ENCODE measurements around the gene PDGFB. TPM values are rescaled to one million over a fixed set of nuclear protein-coding genes. Genes with fewer than 3 reads are reported as not detected.

Gene PDGFB
- 19.9 TPM for total RNA-seq
- long read RNA-seq, transcript PDGFB-201 (7 exons, 3,497 nt): major isoform, 14 of 25 reads
- long read RNA-seq, partial matches to known transcripts: 7 of 25 reads
- long read RNA-seq, other reads (novel, unspliced or antisense): 4 of 25 reads

DNA sequence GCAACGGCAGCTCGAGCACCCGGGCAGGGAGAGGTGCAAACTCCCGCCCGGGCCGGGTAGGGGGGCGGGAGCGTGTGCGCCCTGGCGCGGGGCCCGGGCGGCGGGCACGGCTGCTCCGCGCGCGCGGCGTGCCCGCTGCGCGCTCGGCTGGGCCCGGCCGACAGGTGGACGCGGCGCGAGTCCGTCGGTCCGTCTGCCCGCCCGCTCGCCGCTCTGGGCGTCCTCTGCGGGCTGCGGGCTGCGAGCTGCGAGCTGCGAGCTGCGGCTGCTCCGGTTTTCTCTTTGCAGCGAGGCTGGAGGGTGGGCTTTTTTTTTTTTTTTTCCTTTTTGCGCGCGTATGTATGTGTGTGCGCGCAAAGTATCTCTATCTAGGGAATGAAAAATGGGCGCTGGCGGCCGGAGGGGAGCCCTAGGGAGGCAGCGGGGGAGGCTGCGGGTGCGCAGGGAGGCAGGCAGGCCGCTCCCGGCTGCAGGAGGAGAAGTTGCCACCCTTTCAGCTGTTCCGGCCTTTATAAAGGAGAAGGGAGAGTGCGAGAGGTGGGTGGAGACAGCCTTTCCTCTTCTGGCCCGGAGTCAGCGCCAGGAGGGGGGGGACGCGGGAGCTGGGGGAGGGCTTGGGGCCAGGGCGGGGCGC, at the start of gene PDGFB:
Gene PDGFB (minus strand): TSS at position 487 of the 634 bp plus-strand sequence. CDS start 1,019 bp downstream, outside the sequence.
- ATAC-seq (peak; percentile 59), DNase-seq (peak; percentile 69)
- intact Hi-C loops (cut with micrococcal nuclease): no loop called here

DNA sequence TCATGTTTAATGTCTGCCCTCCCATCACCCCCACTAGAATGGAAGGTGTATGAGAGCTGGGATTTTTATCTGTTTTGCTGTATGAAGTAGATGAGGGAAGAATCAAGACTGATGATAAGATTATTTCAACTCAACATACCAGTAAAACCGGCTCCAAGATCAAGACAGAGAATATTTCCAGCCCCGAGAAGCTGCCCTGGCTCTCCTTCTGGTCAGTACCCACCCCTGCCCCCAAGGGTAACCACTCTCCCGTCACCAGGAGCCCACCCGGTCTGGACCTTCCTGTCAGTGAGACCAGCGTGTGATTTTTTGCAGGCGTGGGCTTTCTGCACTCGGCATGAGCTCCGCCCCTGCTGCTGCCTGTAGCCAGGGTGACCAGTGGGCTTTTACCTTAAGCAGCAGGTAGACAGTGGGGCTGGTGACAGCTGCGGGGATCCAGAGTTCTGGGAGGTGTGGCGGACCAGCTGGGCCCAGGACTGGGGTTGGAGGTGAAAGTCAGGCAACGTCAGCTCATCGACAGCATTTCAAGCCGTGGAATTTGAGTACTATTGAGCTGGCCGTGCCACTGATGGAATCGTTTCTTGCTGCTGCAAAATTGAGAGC, 49.1 kb upstream of the PDGFB start:
- ATAC-seq (no peak), DNase-seq (no peak)
- intact Hi-C loops (cut with micrococcal nuclease): loop anchor here (10.0 kb wide), 1 partner anchor 59 kb away; no protein-coding TSS in a partner anchor

DNA sequence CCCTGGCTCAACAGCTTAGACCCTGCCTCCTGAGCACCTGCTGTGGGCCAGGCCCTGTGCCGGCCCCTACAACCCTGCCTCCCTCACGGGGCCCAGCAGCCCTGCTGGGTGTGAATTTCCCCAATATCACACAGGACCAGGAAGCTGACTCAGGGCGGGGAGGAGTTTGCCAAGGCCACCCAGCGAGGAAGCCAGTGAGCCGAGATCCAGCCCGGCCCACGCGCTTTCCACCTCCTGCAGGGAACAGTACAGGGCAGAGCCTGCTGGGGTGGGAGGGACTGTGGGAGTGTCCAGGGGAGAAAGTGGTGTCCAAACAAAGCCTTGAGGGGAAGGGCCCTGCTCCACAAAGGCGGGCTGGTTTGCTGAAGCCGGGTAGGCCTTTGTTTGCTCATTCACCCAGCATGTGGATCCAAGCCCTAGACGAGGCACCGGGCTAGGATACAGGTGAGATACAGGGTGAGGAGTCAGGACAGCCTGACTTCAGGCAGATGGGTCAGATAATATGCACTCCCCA, 47.8 kb upstream of the PDGFB start:
- ATAC-seq (peak; percentile 85), DNase-seq (peak; percentile 93)
- intact Hi-C loops (cut with micrococcal nuclease): loop anchor here (10.0 kb wide), 1 partner anchor 58 kb away; no protein-coding TSS in a partner anchor

DNA sequence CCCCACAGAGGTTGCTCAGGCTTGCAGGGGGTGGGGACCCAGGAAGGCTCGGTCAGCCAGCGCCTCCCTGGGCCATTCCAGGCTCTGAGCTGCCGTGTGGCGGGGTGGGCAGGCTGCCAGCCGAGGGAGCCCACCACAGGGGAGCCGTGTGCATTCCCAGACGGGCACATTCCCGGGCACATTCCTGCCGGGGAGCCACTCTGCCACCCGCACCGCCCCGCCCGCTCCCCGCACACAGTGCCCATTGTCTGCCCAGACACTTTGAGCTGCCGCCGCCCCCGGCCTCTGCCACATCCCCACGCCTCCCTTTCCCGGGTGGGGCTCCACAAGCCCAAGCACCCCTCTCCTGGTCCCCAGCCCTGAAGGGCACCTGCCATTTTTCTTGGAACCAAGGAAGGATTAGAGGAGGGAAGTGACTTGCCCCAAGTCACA, 47.3 kb upstream of the PDGFB start:
- intact Hi-C loops (cut with micrococcal nuclease): loop anchor here (10.0 kb wide), 1 partner anchor 57 kb away; no protein-coding TSS in a partner anchor
- DNase-seq (peak; percentile 42), ATAC-seq (no peak)

DNA sequence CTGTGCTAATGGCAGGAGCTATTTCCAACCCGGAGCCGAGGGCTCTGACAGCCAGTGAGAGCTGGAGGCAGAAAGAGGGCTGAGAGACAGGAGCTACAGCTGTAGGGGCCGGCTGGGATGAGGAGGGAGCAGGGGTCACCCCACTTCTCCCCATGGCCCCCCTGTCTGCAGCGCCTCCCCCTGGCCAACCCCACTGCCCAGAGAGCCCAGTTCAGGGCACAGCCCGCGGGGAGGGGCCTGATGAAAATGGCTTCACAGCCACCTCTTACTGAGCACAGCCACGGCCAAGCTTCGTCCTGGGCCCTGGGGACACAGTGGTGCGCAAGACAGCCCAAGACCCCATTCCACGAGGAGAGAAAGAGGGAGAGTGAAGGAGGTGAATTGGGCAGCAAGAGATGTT, 46.7 kb upstream of the PDGFB start:
- ATAC-seq (peak; percentile 3), DNase-seq (no peak)
- intact Hi-C loops (cut with micrococcal nuclease): loop anchor here (10.0 kb wide), 1 partner anchor 57 kb away; no protein-coding TSS in a partner anchor

DNA sequence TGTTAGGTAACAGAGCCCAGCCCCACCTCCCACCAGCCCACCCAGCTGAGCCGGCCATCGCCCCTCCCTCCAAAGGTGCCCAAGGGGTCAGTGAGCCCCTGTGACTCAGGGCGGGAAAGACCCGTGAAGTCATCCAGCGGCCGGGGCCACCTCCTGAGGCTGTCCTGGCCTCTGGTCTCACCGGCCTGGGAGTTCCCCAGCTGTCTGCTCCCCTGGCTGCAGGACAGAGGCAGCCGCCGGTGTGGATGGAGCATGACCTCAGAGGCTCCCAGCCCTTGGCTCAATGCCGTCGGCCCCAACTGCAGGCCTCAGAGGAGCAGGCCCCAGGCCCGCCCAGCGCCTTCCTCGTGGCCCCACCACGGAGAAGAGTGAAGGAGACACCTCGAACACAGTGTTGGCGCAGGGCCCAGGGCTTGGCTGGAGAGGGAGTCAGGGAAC, 46.0 kb upstream of the PDGFB start:
- intact Hi-C loops (cut with micrococcal nuclease): loop anchor here (10.0 kb wide), 1 partner anchor 56 kb away; no protein-coding TSS in a partner anchor
- DNase-seq (peak; percentile 90), ATAC-seq (peak; percentile 87)

DNA sequence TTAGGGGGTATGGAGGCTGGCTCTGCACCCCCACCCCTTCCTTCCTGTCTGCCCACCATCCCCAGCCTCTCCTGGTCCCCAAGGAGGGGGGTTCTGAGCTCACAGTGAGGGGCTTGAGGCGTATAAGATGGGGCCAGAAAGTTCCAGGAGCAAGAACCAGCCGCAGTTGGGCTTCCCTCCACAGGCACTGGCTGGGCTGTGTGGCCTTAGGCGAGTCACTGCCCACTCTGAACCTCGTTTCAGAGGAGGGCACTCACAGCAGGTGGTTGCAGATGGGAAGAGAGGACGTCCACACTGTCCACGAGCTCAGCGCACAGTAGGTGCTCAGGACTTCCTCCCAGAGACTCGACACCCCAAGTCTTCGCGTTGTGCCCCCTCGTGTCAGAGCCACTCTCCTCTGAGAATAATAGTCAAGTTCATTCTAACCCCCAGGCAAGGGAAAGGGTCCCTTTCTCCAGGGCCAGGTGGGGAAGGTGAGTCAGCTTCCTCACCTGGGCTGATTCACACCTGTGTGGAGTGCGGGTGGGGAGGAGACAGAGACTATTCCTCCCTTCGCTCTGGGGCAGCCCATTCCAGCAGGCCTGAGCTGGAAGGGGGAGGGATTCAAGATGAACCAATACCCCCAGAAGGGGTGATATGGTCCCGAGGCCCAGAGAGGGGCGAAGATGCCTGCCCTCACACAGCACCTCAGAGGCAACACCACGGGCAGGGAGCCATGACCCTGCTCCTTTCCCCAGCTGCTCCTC, 45.4 kb upstream of the PDGFB start:
- DNase-seq: no peak
- intact Hi-C loops (cut with micrococcal nuclease): loop anchor here (10.0 kb wide), 1 partner anchor 55 kb away; no protein-coding TSS in a partner anchor
- no peak for ATAC-seq

DNA sequence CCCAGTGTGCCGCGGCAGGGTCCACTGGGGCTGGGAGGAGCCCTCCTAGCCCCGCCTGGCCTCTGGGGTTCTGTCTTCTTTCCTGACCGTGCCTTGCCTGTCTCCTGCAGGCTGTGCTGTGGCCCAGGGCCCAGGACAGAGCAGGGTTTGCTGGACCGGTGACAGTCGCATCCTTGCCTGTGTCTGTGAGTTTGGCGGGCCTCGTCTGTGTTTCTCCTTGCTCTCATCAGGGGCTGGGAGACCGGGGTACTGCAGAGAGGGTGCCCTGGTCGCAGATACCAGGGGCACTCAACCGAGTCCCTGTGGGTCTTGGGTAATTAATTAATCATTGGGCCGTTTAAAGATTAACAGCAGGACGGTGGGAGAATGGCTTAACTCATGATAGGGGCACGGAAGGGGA, 44.8 kb upstream of the PDGFB start:
- DNase-seq: no peak
- intact Hi-C loops (cut with micrococcal nuclease): no loop called here
- ATAC-seq: no peak

DNA sequence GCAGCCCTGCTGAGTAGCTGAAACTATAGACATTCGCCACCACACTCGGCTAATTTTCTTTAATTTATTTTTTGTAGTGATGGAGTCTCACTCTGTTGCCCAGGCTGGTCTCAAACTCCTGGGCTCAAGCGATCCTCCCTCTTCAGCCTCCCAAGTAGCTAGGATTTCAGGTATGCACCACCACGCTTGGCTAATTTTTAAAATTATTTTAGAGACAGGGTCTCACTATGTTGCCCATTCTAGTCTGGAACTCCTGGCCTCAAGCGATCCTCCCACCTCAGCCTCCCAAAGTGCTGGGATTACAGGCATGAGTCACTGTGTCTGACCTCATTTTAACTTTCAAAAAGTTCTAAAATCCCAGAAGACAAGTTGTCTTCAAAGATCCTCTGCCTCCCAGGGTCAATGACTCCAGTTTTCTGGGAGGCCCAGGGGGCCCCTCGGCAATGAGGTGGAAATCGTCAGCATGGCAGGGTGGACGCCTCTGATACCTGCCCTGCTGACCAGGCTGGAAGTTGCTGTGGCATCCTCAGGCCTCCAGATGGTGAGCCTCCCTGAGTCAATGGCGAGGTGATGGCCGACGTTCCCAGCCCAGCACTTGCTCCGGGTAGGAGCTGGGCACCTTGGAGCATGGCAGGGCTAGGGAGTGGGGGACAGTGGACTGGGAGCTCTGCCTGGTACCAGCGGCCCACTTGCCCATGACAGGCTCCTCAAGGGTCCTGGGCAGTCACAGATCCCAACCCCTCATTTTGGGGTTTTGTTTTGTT, 43.5 kb upstream of the PDGFB start:
- DNase-seq (no peak), ATAC-seq (no peak)
- intact Hi-C loops (cut with micrococcal nuclease): no loop called here

DNA sequence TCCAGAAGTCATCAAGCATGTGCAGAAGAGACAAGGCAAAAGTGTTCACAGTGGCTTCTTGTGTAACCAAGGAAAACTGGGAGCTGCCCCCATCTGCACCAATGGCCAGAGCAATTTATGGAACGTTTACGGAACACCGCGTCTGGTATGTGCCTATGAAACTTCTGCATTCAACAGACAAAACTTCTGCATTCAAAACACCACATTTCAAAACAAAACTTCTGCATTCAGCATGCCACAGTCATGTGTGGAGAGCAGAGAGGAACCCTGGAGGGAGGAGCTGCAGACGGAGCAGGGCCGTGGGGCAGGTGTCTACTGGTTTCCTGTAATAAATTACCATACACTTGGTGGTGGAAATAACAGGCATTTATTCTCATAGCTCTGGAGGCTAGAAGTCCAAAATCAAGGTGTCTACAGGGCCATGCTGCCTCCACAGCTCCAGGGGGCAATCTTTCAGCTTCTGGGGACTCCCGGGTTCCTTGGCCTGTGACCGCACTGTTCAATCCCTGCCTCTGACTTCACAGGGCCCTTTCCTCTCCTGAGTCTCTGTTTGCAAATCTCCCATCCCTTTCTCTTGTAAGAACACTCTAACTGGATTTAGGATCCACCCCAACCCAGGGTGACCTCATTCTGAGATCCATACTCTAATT, 42.4 kb upstream of the PDGFB start:
- peak; percentile 5 for ATAC-seq
- intact Hi-C loops (cut with micrococcal nuclease): no loop called here
- DNase-seq: peak; percentile 46

DNA sequence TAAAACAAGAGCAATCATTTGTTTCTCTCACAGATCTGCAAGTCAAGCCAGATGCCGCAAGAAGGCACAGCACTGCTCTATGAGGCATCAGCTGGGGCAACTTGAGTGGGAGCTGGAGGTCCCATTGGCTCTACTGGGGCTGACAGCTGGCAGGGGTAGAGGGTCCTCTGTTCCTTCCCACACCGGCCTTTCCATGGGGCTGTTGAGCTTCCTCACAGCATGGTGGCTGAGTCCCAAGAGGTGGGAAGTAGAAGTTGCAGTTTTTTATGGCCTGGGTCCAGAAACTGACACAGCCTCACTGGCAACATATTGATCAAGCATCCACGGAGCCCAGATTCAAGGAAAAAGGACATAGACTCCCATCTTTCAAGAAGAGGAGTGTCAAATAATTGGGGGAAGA, 40.2 kb upstream of the PDGFB start:
- no peak for DNase-seq
- no peak for ATAC-seq
- intact Hi-C loops (cut with micrococcal nuclease): no loop called here

DNA sequence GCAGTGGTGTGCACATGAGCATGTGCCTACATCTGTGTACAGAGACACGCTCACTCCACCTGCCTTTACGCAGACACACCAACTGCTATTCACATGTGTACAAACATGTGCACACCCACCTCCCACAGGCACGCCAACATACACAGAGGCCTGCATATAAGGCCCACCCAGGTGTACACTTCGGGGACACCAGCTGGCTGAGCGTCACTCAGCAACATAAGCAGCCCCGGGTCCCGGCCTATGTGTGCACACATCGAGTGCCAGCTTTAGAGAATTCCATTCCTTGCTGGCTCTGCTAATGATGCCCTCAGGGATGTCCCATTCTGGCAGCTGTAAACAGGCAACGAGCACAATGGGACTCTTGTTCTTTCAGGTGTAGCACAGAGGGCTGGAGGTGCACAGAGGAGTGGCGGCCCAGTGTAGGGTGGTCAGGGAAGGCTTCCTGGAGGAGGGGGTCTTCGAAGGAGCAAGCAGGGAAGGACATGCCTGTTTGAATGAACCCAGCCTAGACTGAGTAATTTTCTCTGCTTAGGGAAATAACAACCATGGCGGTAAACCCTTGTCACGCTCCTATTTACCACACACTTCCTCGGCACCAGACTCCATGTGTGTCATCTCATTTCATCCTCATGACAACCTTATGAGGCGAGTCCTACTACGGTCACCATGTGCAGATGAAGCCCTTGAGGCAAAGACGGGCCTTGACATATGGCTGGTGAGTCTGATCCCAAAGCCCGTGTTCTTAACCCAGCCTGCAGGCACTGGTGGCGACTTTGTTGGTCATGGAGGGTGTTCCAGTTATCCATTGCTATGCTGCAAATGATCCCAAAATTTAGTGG, 39.6 kb upstream of the PDGFB start:
- DNase-seq: no peak
- no peak for ATAC-seq
- intact Hi-C loops (cut with micrococcal nuclease): no loop called here

DNA sequence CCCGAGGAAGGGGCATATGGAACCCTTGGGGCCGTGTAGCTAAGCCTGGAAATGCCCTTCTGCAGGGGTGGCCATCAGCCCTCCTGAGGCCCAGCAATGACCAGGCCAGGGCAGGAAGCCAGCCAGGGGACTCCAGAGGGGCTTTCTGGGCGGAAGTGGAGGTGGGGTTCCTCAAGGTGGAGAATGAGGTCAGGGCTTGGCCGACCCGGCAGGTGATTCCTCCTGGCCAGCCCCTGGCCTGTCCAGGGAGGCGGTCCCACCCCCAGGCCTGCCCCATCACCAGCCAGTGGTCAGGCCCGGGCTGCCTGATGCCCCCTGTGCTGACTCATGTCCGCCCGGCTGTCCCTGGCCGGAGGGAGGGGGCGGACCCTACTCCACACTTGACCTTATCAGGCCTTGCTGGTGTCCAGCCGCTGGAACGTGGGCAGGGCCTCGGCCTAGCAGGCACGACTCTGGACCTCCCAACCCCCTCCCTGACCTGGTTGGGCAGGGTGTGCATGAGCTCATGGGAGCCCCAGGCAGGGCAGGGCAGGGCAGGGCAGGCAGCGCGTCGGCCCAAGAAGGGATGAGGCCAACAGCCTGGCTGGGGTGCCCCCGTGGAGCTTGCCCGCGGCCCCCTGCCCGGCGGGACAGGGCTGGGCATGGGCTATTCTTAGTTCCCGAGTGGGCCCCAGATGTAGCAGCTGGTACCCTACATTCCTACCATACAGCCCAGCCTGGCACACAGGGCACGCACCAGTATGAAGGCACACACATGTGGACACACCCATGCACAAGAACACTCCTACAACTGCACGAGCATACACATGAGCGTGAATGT, 38.8 kb upstream of the PDGFB start:
- intact Hi-C loops (cut with micrococcal nuclease): no loop called here

DNA sequence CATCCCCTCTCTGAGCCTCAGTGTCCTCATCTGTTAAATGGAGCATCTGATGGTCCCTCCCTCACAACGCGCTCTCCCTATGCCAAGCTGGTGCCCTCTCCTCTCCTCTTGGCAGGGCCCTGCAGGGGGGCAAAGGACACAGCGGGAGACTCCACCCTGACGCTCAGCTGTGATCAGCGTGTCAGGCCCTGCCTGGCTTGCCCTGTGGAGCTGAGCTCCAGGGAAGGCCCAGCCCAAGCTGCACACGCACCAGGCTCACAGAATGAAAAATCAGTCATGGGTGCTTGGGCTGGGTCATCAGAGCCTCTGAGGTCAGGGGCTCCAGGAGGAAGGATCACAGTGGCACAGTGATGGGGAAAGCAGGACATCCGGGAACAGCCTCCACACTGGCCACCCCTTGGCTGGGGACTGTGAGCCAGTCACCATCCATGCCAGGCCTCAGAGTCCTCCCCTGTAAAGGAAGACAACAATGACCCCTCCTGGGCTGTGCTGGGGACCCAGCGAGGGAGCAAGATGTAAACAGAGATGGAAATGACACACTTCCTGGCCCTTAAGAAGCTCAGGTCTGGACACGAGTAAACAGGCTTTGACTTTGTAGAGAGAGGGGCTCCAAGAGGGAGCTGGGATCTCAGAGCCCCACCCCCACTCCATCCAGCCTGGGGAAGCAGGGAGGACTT, 38.0 kb upstream of the PDGFB start:
- DNase-seq: peak; percentile 42
- intact Hi-C loops (cut with micrococcal nuclease): no loop called here

More for the DNA sequence above, 38.8 kb upstream of the PDGFB start:
- DNase-seq (peak; percentile 67), ATAC-seq (peak; percentile 65)

DNA sequence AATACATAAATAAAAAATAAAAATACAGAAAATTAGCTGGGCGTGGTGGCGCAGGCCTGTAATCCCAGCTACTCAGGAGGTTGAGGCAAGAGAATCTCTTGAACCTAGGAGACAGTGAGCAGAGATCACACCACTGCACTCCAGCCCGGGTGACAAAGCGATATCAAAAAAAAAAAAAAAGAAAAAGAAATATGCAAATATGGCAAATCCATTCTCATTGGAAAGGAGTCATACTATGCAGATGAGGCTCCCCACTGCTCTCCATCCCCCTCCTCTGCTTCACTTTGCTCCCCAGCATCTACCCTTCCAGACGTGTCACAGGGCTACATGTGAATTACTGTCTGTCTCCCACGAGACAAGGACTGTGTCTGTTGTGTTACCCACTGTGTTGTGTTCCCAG, 36.3 kb upstream of the PDGFB start:
- intact Hi-C loops (cut with micrococcal nuclease): no loop called here
- ATAC-seq (no peak), DNase-seq (no peak)

More for the DNA sequence above, 38.0 kb upstream of the PDGFB start:
- ATAC-seq: peak; percentile 54

DNA sequence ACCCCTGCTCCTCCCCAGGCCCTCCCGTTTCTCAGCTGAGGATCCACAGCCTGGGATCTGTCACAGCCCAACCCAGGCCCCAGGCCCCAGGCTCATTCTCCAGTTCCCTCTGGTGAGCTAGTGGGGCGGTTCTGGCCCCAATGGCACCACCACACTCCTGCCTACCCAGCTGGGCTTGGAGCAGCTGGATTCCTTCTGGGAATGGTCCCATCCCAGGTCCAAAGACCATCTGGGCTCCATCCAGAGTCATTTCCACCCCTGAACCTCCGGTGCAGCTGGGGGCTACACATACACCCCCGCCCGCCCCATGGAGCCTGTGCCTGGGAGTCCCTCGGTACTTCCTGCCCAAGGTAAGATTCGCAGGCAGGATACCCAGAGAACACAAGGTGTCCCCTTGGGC, 35.5 kb upstream of the PDGFB start:
- intact Hi-C loops (cut with micrococcal nuclease): no loop called here
- no peak for DNase-seq
- no peak for ATAC-seq

Measured in left ventricle myocardium superior (tissue), 1 donor.